Prostate gland (tissue), 2 donors: Measurements from ENCODE around the gene ZC2HC1B. TPM values are rescaled to one million over a fixed set of nuclear protein-coding genes. Genes with fewer than 3 reads are reported as not detected.
"Not testable (repeated sequence)": the region's sequence is repeated elsewhere in the genome, so short reads cannot be mapped to it uniquely, and the experiment has no call there.

ENCODE experiments used
- DNase-seq: peaks from one replicate; pipeline ENCODE4 v3.0.0-alpha.2; 2019; ENCODE audit warnings: low spot score
- H3K27ac ChIP-seq, 2 donors: fragments of 200-600 bp; sonication (generic); 2 replicates each; pipeline ENCODE4 v1.5.1; 2017 to 2019
- H3K27me3 ChIP-seq: fragments of 200-600 bp; sonication (generic); replicated peaks from 2 replicates; pipeline ENCODE4 v1.5.1; 2019; ENCODE audit not compliant: insufficient read depth
- H3K36me3 ChIP-seq, 2 donors: fragments of 200-600 bp; sonication (generic); 1 replicate in 1 of 2; 2 replicates in 1 of 2; pipeline versions ENCODE4 v1.5.1 to v1.8.1; 2017 to 2019
- H3K4me1 ChIP-seq: fragments of 200-600 bp; sonication (generic); replicated peaks from 2 replicates; pipeline ENCODE4 v1.5.1; 2019
- H3K4me3 ChIP-seq, 2 donors: fragments of 200-600 bp; sonication (generic); 2 replicates each; pipeline ENCODE4 v1.5.1; 2017 to 2019
- H3K9me3 ChIP-seq: fragments of 200-600 bp; sonication (generic); 2 replicates; pipeline ENCODE4 v1.5.1; 2017
- CTCF ChIP-seq, 4 experiments: fragments of 200-600 bp in 2 of 4; fragments of 450-650 bp in 2 of 4; sonication (generic) in 2 of 4; IDR thresholded peaks; 1 replicate in 3 of 4; 2 replicates in 1 of 4; pipeline ENCODE4 v1.5.1; 2016 to 2019; ENCODE audit warnings: antibody characterized with exemption in 4 of 4, mild to moderate bottlenecking in 2 of 4, moderate library complexity in 2 of 4
- POLR2A ChIP-seq: fragments of 450-650 bp; IDR thresholded peaks from one replicate; pipeline ENCODE4 v1.6.1; 2016; ENCODE audit warnings: antibody characterized with exemption, mild to moderate bottlenecking
- POLR2AphosphoS5 ChIP-seq: sonication (generic); formaldehyde crosslinking; IDR thresholded peaks from one replicate; pipeline ENCODE4 v1.6.1; 2017; ENCODE audit warnings: antibody characterized with exemption
- WGBS: methylation state at CpG from one replicate; pipeline ENCODE4 v1.1.5; 2018; 5-methylcytosine and 5-hydroxymethylcytosine counted together
- intact Hi-C: fragments of 100-400 bp; cut with DNase I; formaldehyde crosslinking; loops from one replicate; pipeline ENCODE4 v1.14.2; 2022
- total RNA-seq, 2 donors: library from RNA; depleted of rRNA; stranded (reverse); fragments of >200 nt; gene quantifications; one replicate each; pipeline ENCODE4 v1.1.0, GENCODE V29; 2016

Gene ZC2HC1B
- total RNA-seq, 2 donors from 2014 or later: 2.0 TPM; not detected in 1

GRCh38 chr6:143901885-143902750 lies 37.8 kb downstream of the ZC2HC1B start:
- Histone ChIP-seq H3K27me3 (no peaks in the 10 kb centered on the region), H3K9me3 (no peaks in the 10 kb centered on the region), H3K27ac (no peak overlapping the region), H3K4me3 (no peak overlapping the region), H3K36me3 (no peaks in the 10 kb centered on the region), H3K4me1 (no peaks in the 10 kb centered on the region)
- no peak for DNase-seq
- no peak for TF ChIP-seq POLR2A
- TF ChIP-seq CTCF (IDR thresholded peaks at IDR 0.05): no peak
- no peak for TF ChIP-seq POLR2AphosphoS5
- intact Hi-C loops: no loop called here
- 38% methylated on average over 6 of the region's 6 CpGs for WGBS

GRCh38 chr6:143902827-143903226 lies 38.6 kb downstream of the ZC2HC1B start:
- no peak for DNase-seq
- no peak overlapping the region for H3K27ac ChIP-seq
- H3K4me3 ChIP-seq: no peak overlapping the region
- intact Hi-C loops: no loop called here
- no peaks in the 10 kb centered on the region for H3K27me3 ChIP-seq
- no peaks in the 10 kb centered on the region for H3K36me3 ChIP-seq
- 95% methylated on average over 2 of the region's 2 CpGs for WGBS
- no peaks in the 10 kb centered on the region for H3K9me3 ChIP-seq
- H3K4me1 ChIP-seq: no peaks in the 10 kb centered on the region
- TF ChIP-seq CTCF (IDR thresholded peaks at IDR 0.05) (no peak), POLR2A (no peak), POLR2AphosphoS5 (no peak)

- no peaks in the 10 kb centered on the region for H3K9me3 ChIP-seq
- H3K4me3 ChIP-seq: no peak overlapping the region
- no peak for DNase-seq
- TF ChIP-seq CTCF (IDR thresholded peaks at IDR 0.05): no peak
- no peak for TF ChIP-seq POLR2A
- TF ChIP-seq POLR2AphosphoS5: no peak
- intact Hi-C loops: no loop called here
- H3K27ac ChIP-seq: no peak overlapping the region
- H3K27me3 ChIP-seq: no peaks in the 10 kb centered on the region
- H3K4me1 ChIP-seq: no peaks in the 10 kb centered on the region
- no peaks in the 10 kb centered on the region for H3K36me3 ChIP-seq
- whole genome bisulfite sequencing: 100% methylated on average over 1 of the region's 1 CpG
Measured at GRCh38 chr6:143911028-143911427, 46.8 kb downstream of the ZC2HC1B start.

GRCh38 chr6:143912671-143913070 lies 48.4 kb downstream of the ZC2HC1B start:
- intact Hi-C loops: no loop called here
- WGBS: 78% methylated on average over 1 of the region's 1 CpG
- no peak for TF ChIP-seq POLR2A
- TF ChIP-seq CTCF (IDR thresholded peaks at IDR 0.05): no peak
- TF ChIP-seq POLR2AphosphoS5: no peak
- no peaks in the 10 kb centered on the region for H3K9me3 ChIP-seq
- no peaks in the 10 kb centered on the region for H3K27me3 ChIP-seq
- no peak for DNase-seq
- H3K4me3 ChIP-seq: no peak overlapping the region
- no peaks in the 10 kb centered on the region for H3K36me3 ChIP-seq
- no peaks in the 10 kb centered on the region for H3K4me1 ChIP-seq
- H3K27ac ChIP-seq: no peak overlapping the region

GRCh38 chr6:143917026-143917425 lies 52.8 kb downstream of the ZC2HC1B start:
- DNase-seq, H3K4me1 ChIP-seq, H3K36me3 ChIP-seq, H3K27me3 ChIP-seq, intact Hi-C loops, H3K9me3 ChIP-seq, H3K4me3 ChIP-seq, H3K27ac ChIP-seq: not testable (repeated sequence)
- WGBS: 92% methylated on average over 4 of the region's 4 CpGs
